ENCODE measurements around the gene SAFB. TPM values are rescaled to one million over a fixed set of nuclear protein-coding genes. Genes with fewer than 3 reads are reported as not detected.

Gene SAFB
- polyA plus RNA-seq, 1 experiment, result 34.0 TPM

- Histone ChIP-seq H3K9me3 (ENCODE audit: control insufficient read depth, insufficient read depth, low read length) (no peaks in the 10 kb centered on the region; the same call in 1 of the 2 replicates), H3K27ac (ENCODE audit: low read depth, low read length) (no peak overlapping the region), H3K4me3 (ENCODE audit: low read depth, low read length) (no peak overlapping the region), H3K27me3 (ENCODE audit: control insufficient read depth, insufficient read depth, low read length) (no peaks in the 10 kb centered on the region)
- ChIA-PET POLR2A (no interaction called here), CTCF (no interaction called here)
- no peak for DNase-seq (ENCODE audit: low read depth, low spot score)
- TF ChIP-seq CTCF (IDR thresholded peaks at IDR 0.05; ENCODE audit: low read depth, low read length), result no peak
Observed at GRCh38 chr19:5590865-5591154, 32.1 kb upstream of the SAFB start.

- TF ChIP-seq CTCF (IDR thresholded peaks at IDR 0.05; ENCODE audit: low read depth, low read length), result no peak
- CTCF ChIA-PET, result no interaction called here
- H3K9me3 ChIP-seq (ENCODE audit: control insufficient read depth, insufficient read depth, low read length), result no peaks in the 10 kb centered on the region; the same call in 1 of the 2 replicates
- POLR2A ChIA-PET, result no interaction called here
- no peak for DNase-seq (ENCODE audit: low read depth, low spot score)
- H3K4me3 ChIP-seq (ENCODE audit: low read depth, low read length), result no peak overlapping the region
- H3K27ac ChIP-seq (ENCODE audit: low read depth, low read length), result no peak overlapping the region
- no peaks in the 10 kb centered on the region for H3K27me3 ChIP-seq (ENCODE audit: control insufficient read depth, insufficient read depth, low read length)
Observed at GRCh38 chr19:5591476-5591875, 31.4 kb upstream of the SAFB start.

- POLR2A ChIA-PET, result no interaction called here
- H3K27ac ChIP-seq (ENCODE audit: low read depth, low read length), result no peak overlapping the region
- H3K27me3 ChIP-seq (ENCODE audit: control insufficient read depth, insufficient read depth, low read length), result no peaks in the 10 kb centered on the region
- no peak for TF ChIP-seq CTCF (IDR thresholded peaks at IDR 0.05; ENCODE audit: low read depth, low read length)
- no peak overlapping the region for H3K4me3 ChIP-seq (ENCODE audit: low read depth, low read length)
- H3K9me3 ChIP-seq (ENCODE audit: control insufficient read depth, insufficient read depth, low read length), result no peaks in the 10 kb centered on the region; the same call in 1 of the 2 replicates
- DNase-seq (ENCODE audit: low read depth, low spot score), result no peak
- CTCF ChIA-PET, result interaction anchor here (1.0 kb wide), 1 partner anchor 13 kb away, joined by 3 read pairs; no protein-coding TSS in a partner anchor
Observed at GRCh38 chr19:5592531-5593342, 30.1 kb upstream of the SAFB start.

GRCh38 chr19:5593343-5594255 is 29.3 kb upstream of the SAFB start:
- TF ChIP-seq CTCF (IDR thresholded peaks at IDR 0.05; ENCODE audit: low read depth, low read length), result no peak
- no peak overlapping the region for H3K4me3 ChIP-seq (ENCODE audit: low read depth, low read length)
- no peaks in the 10 kb centered on the region; the same call in 1 of the 2 replicates for H3K9me3 ChIP-seq (ENCODE audit: control insufficient read depth, insufficient read depth, low read length)
- no peak for DNase-seq (ENCODE audit: low read depth, low spot score)
- H3K27me3 ChIP-seq (ENCODE audit: control insufficient read depth, insufficient read depth, low read length), result no peaks in the 10 kb centered on the region
- POLR2A ChIA-PET, result no interaction called here
- H3K27ac ChIP-seq (ENCODE audit: low read depth, low read length), result no peak overlapping the region
- CTCF ChIA-PET, result no interaction called here

- H3K27me3 ChIP-seq (ENCODE audit: control insufficient read depth, insufficient read depth, low read length), result no peaks in the 10 kb centered on the region
- no peak overlapping the region for H3K27ac ChIP-seq (ENCODE audit: low read depth, low read length)
- H3K9me3 ChIP-seq (ENCODE audit: control insufficient read depth, insufficient read depth, low read length), result no peaks in the 10 kb centered on the region; the same call in 1 of the 2 replicates
- POLR2A ChIA-PET, result interaction anchor here (1.2 kb wide), 1 partner anchor 29 kb away, joined by 3 read pairs; the partner anchor contains the start of gene SAFB
- CTCF ChIA-PET, result no interaction called here
- TF ChIP-seq CTCF (IDR thresholded peaks at IDR 0.05; ENCODE audit: low read depth, low read length), result no peak
- no peak for DNase-seq (ENCODE audit: low read depth, low spot score)
- no peak overlapping the region for H3K4me3 ChIP-seq (ENCODE audit: low read depth, low read length)
Observed at GRCh38 chr19:5594521-5594950, 28.3 kb upstream of the SAFB start.

Measured in AG04450 (cell line).